ENCODE measurements around the gene CEPT1.

Gene CEPT1

GRCh38 chr1:111205714-111206050 lies 65.7 kb downstream of the CEPT1 start:
- H3K9me3 ChIP-seq (ENCODE audit: insufficient read depth, low read length): no peaks in the 10 kb centered on the region
- peak overlapping the region; percentile 92 for H3K9ac ChIP-seq (ENCODE audit: low read length)
- H3K4me3 ChIP-seq (ENCODE audit: insufficient read depth, low read length, poor library complexity, severe bottlenecking): no peak overlapping the region
- no peaks in the 10 kb centered on the region for H3K27me3 ChIP-seq (ENCODE audit: low read length)
- H3K36me3 ChIP-seq (ENCODE audit: low read length): no peaks in the 10 kb centered on the region
- TF ChIP-seq CTCF (IDR thresholded peaks at IDR 0.05; ENCODE audit: insufficient read depth, low read length, poor library complexity, severe bottlenecking): no peak
- no peak for TF ChIP-seq EZH2phosphoT487 (conservative IDR thresholded peaks at IDR 0.05; ENCODE audit: low read length)
- peak overlapping the region; percentile 95 for H3K4me2 ChIP-seq (ENCODE audit: low read depth, low read length, poor library complexity, severe bottlenecking)
- no peaks in the 10 kb centered on the region for H3K9me2 ChIP-seq (replicated peaks; ENCODE audit: insufficient read depth, low read length)
- no peak overlapping the region for H2AFZ ChIP-seq (ENCODE audit: low read depth, low read length, severe bottlenecking)
- no peaks in the 10 kb centered on the region for H4K20me1 ChIP-seq (ENCODE audit: low read depth, low read length)
- H3K79me2 ChIP-seq (ENCODE audit: insufficient read depth, low read length): peaks cover 23% of the 10 kb centered on the region
- H3F3A ChIP-seq (ENCODE audit: insufficient read depth): peaks cover 45% of the 10 kb centered on the region
- H3K27ac ChIP-seq (ENCODE audit: low read depth, low read length): peak overlapping the region; percentile 91

- Histone ChIP-seq H3K4me2 (ENCODE audit: low read depth, low read length, poor library complexity, severe bottlenecking) (no peak overlapping the region), H3K27ac (ENCODE audit: low read depth, low read length) (no peak overlapping the region), H3K9me3 (ENCODE audit: insufficient read depth, low read length) (no peaks in the 10 kb centered on the region), H3K79me2 (ENCODE audit: insufficient read depth, low read length) (no peaks in the 10 kb centered on the region), H2AFZ (ENCODE audit: low read depth, low read length, severe bottlenecking) (no peak overlapping the region), H3F3A (ENCODE audit: insufficient read depth) (peaks cover 64% of the 10 kb centered on the region), H3K9me2 (replicated peaks; ENCODE audit: insufficient read depth, low read length) (no peaks in the 10 kb centered on the region), H3K36me3 (ENCODE audit: low read length) (no peaks in the 10 kb centered on the region), H3K4me3 (ENCODE audit: insufficient read depth, low read length, poor library complexity, severe bottlenecking) (no peak overlapping the region), H3K9ac (ENCODE audit: low read length) (no peak overlapping the region), H3K27me3 (ENCODE audit: low read length) (no peaks in the 10 kb centered on the region), H4K20me1 (ENCODE audit: low read depth, low read length) (no peaks in the 10 kb centered on the region)
- TF ChIP-seq CTCF (IDR thresholded peaks at IDR 0.05; ENCODE audit: insufficient read depth, low read length, poor library complexity, severe bottlenecking) (no peak), EZH2phosphoT487 (conservative IDR thresholded peaks at IDR 0.05; ENCODE audit: low read length) (no peak)
Observed at GRCh38 chr1:111208921-111209320, 68.9 kb downstream of the CEPT1 start.

GRCh38 chr1:111209622-111210021 lies 69.6 kb downstream of the CEPT1 start:
- H3K27me3 ChIP-seq (ENCODE audit: low read length): no peaks in the 10 kb centered on the region

More at GRCh38 chr1:111209622-111210021, 69.6 kb downstream of the CEPT1 start:
- Histone ChIP-seq H3F3A (ENCODE audit: insufficient read depth) (peaks cover 70% of the 10 kb centered on the region), H3K4me3 (ENCODE audit: insufficient read depth, low read length, poor library complexity, severe bottlenecking) (no peak overlapping the region), H3K79me2 (ENCODE audit: insufficient read depth, low read length) (no peaks in the 10 kb centered on the region), H2AFZ (ENCODE audit: low read depth, low read length, severe bottlenecking) (no peak overlapping the region), H3K9me3 (ENCODE audit: insufficient read depth, low read length) (no peaks in the 10 kb centered on the region), H3K36me3 (ENCODE audit: low read length) (no peaks in the 10 kb centered on the region), H4K20me1 (ENCODE audit: low read depth, low read length) (no peaks in the 10 kb centered on the region), H3K27ac (ENCODE audit: low read depth, low read length) (no peak overlapping the region), H3K9me2 (replicated peaks; ENCODE audit: insufficient read depth, low read length) (no peaks in the 10 kb centered on the region), H3K9ac (ENCODE audit: low read length) (no peak overlapping the region), H3K4me2 (ENCODE audit: low read depth, low read length, poor library complexity, severe bottlenecking) (no peak overlapping the region)
- TF ChIP-seq CTCF (IDR thresholded peaks at IDR 0.05; ENCODE audit: insufficient read depth, low read length, poor library complexity, severe bottlenecking) (no peak), EZH2phosphoT487 (conservative IDR thresholded peaks at IDR 0.05; ENCODE audit: low read length) (no peak)
